GM21423 (cell line): ENCODE data around the gene PCDH20.
"Not testable (repeated sequence)": the region's sequence is repeated elsewhere in the genome, so short reads cannot be mapped to it uniquely, and the experiment has no call there.

Experiments
- ATAC-seq: cut with Tn5 transposase; IDR thresholded peaks from one replicate; pipeline ENCODE4 v1.9.1; 2021; ENCODE audit warnings: mild to moderate bottlenecking, moderate library complexity; ENCODE audit not compliant: unreplicated experiment

The PCDH20 gene

GRCh38 chr13:61415749-61416148, at the start of gene PCDH20:
TSS of gene PCDH20 (minus strand) at chr13:61415849. CDS start at chr13:61415158, 691 bp downstream.
- no peak for ATAC-seq

GRCh38 chr13:61463024-61463423, 47.4 kb upstream of the PCDH20 start:
- ATAC-seq = no peak

GRCh38 chr13:61453121-61453520, 37.5 kb upstream of the PCDH20 start:
- no peak for ATAC-seq

- ATAC-seq = no peak
These were observed 16.4 kb upstream of the PCDH20 start for GRCh38 chr13:61432029-61432428.

GRCh38 chr13:61423915-61424314, 8.3 kb upstream of the PCDH20 start:
- no peak for ATAC-seq

- ATAC-seq = no peak
These were observed 1.5 kb upstream of the PCDH20 start for GRCh38 chr13:61417086-61417570.

- no peak for ATAC-seq
These were observed 459 bp downstream of the PCDH20 start for GRCh38 chr13:61415058-61415721.

GRCh38 chr13:61414686-61415057, 977 bp downstream of the PCDH20 start:
- ATAC-seq = no peak

- no peak for ATAC-seq
These were observed 1.8 kb downstream of the PCDH20 start for GRCh38 chr13:61413572-61414535.

- no peak for ATAC-seq
These were observed 4.9 kb downstream of the PCDH20 start for GRCh38 chr13:61410669-61411297.

- ATAC-seq = no peak
These were observed 5.4 kb downstream of the PCDH20 start for GRCh38 chr13:61410266-61410665.

GRCh38 chr13:61408571-61408970, 7.1 kb downstream of the PCDH20 start:
- ATAC-seq = no peak

- no peak for ATAC-seq
These were observed 9.4 kb downstream of the PCDH20 start for GRCh38 chr13:61406275-61406674.

GRCh38 chr13:61396121-61396520, 19.5 kb downstream of the PCDH20 start:
- no peak for ATAC-seq

- ATAC-seq = no peak
These were observed 24.2 kb downstream of the PCDH20 start for GRCh38 chr13:61391426-61391825.

GRCh38 chr13:61387694-61388093, 28.0 kb downstream of the PCDH20 start:
- ATAC-seq = no peak

- no peak for ATAC-seq
These were observed 32.5 kb downstream of the PCDH20 start for GRCh38 chr13:61383111-61383510.

- no peak for ATAC-seq
These were observed 45.1 kb downstream of the PCDH20 start for GRCh38 chr13:61370520-61370919.

GRCh38 chr13:61364690-61365089, 51.0 kb downstream of the PCDH20 start:
- ATAC-seq = not testable (repeated sequence)

- ATAC-seq = no peak
These were observed 53.1 kb downstream of the PCDH20 start for GRCh38 chr13:61362522-61362921.
